ENCODE measurements around the gene NEB.
"Not testable (repeated sequence)": the region's sequence is repeated elsewhere in the genome, so short reads cannot be mapped to it uniquely, and the experiment has no call there.

Gene NEB

GRCh38 chr2:151591250-151591907 is 142.9 kb downstream of the NEB start:
- in situ Hi-C loops (cut with HindIII; ENCODE audit: low sequenced_read_pairs), result not testable (repeated sequence)

GRCh38 chr2:151581300-151581699 is 153.0 kb downstream of the NEB start:
- DNase-seq (ENCODE audit: low read depth); in situ Hi-C loops (cut with HindIII; ENCODE audit: low sequenced_read_pairs); H3K4me3 ChIP-seq (ENCODE audit: low read depth, low read length): not testable (repeated sequence)

More at GRCh38 chr2:151591250-151591907, 142.9 kb downstream of the NEB start:
- not testable (repeated sequence) for DNase-seq (ENCODE audit: low read depth); H3K4me3 ChIP-seq (ENCODE audit: low read depth, low read length)

GRCh38 chr2:151580697-151581096 is 153.6 kb downstream of the NEB start:
- DNase-seq (ENCODE audit: low read depth); in situ Hi-C loops (cut with HindIII; ENCODE audit: low sequenced_read_pairs); H3K4me3 ChIP-seq (ENCODE audit: low read depth, low read length): not testable (repeated sequence)

DNA sequence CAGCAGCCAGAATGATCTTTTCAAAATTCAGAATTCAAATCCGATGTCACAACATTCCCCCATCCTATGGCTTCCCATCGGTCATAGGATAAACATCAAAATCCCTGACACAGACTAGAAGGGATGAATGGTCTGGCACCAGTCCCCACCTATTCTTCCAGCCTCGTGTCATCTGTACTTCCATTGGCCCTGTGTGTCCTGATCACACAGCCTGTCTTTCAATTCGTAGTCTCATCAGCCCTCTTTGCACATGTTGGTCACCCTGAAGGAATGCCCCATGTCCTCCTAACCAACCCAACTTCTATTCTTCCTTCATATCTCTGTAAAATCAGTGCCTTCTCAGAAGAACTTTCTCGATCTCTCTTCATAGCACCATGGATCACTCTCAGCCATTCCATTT is 157.2 kb downstream of the NEB start:
- TF ChIP-seq CTCF (IDR thresholded peaks at IDR 0.05; ENCODE audit: low read depth, low read length, missing control alignments), result no peak
- DNase-seq (ENCODE audit: low read depth), result no peak
- H3K4me3 ChIP-seq (ENCODE audit: low read depth, low read length), result no peak overlapping the region
- in situ Hi-C loops (cut with HindIII; ENCODE audit: low sequenced_read_pairs), result no loop called here

DNA sequence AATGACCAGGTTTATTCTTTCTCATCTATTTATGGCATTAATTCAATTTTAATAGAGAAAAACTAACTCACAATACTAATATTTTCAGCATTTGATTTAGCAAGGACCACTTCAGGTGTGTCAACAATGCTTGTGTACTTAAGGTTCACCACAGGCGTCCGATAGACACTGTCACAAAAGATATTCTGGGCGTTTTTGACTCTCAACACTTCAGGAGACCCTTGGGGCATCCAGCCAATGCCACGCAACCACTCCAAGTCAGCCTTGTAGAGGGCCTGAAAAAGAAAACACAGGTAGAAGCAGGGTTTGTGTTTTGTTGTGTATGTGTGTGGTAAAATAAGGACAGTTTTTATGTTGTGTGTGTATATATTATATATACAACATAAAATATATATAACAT is 158.2 kb downstream of the NEB start:
- no peak for TF ChIP-seq CTCF (IDR thresholded peaks at IDR 0.05; ENCODE audit: low read depth, low read length, missing control alignments)
- in situ Hi-C loops (cut with HindIII; ENCODE audit: low sequenced_read_pairs), result no loop called here
- no peak for DNase-seq (ENCODE audit: low read depth)
- H3K4me3 ChIP-seq (ENCODE audit: low read depth, low read length), result no peak overlapping the region

GRCh38 chr2:151575338-151575737 is 158.9 kb downstream of the NEB start:
- TF ChIP-seq CTCF (IDR thresholded peaks at IDR 0.05; ENCODE audit: low read depth, low read length, missing control alignments), result no peak
- no peak overlapping the region for H3K4me3 ChIP-seq (ENCODE audit: low read depth, low read length)
- in situ Hi-C loops (cut with HindIII; ENCODE audit: low sequenced_read_pairs), result no loop called here
- no peak for DNase-seq (ENCODE audit: low read depth)

- H3K4me3 ChIP-seq (ENCODE audit: low read depth, low read length), result no peak overlapping the region
- no peak for DNase-seq (ENCODE audit: low read depth)
- no peak for TF ChIP-seq CTCF (IDR thresholded peaks at IDR 0.05; ENCODE audit: low read depth, low read length, missing control alignments)
- in situ Hi-C loops (cut with HindIII; ENCODE audit: low sequenced_read_pairs), result no loop called here
These were observed 164.1 kb downstream of the NEB start for GRCh38 chr2:151570191-151570590.

DNA sequence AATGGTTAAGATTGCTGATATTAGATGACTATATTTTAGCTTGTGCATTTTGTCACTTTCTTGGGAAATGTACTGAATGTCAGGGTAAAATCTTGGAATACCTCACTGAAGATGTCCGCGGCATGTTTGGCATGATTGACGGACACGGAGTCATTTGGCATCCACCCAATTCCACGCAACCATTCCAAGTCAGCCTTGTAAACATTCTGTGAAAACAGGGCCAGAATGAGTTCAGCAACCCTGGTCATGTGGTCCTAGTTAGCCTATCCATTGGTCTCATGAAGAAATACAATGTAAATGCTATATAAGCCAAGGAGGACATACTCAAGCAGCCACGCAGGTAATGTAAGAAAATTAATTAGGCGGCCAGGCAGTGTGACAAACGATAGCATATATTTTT is 165.1 kb downstream of the NEB start:
- no peak for DNase-seq (ENCODE audit: low read depth)
- TF ChIP-seq CTCF (IDR thresholded peaks at IDR 0.05; ENCODE audit: low read depth, low read length, missing control alignments), result no peak
- in situ Hi-C loops (cut with HindIII; ENCODE audit: low sequenced_read_pairs), result no loop called here
- no peak overlapping the region for H3K4me3 ChIP-seq (ENCODE audit: low read depth, low read length)

All from astrocyte of the cerebellum (primary cell).